ENCODE results near the gene SERPINA6. TPM values are rescaled to one million over a fixed set of nuclear protein-coding genes. Genes with fewer than 3 reads are reported as not detected.
"Not testable (repeated sequence)": the region's sequence is repeated elsewhere in the genome, so short reads cannot be mapped to it uniquely, and the experiment has no call there.

Gene SERPINA6
- total RNA-seq, 2 experiments from 2014 or later: not detected

DNA sequence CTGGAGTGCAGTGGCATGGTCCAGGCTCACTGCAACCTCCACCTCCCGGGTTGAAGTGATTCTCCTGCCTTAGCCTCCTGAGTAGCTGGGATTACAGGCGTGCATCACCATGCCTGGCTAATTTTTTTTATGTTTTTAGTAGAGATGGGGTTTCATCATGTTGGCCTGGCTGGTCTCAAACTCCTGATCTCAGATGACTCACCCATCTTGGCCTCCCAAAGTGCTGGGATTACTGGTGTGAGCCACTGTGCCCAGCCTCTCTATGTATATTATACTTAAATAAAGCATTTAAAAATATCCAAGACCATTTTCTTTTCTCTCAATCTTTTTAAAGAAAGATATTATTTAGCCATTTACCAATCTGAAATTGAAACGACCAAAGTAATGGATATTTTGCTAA, 58.9 kb downstream of the SERPINA6 start:
- H3K27me3 Mint-ChIP-seq; DNase-seq; ATAC-seq; H3K4me1 Mint-ChIP-seq; H3K4me3 Mint-ChIP-seq; H3K27ac Mint-ChIP-seq; POLR2A ChIA-PET; intact Hi-C loops (cut with DNase I, micrococcal nuclease): not testable (repeated sequence)
- CTCF ChIA-PET: interaction anchor here (0.7 kb wide), 1 partner anchor 63 kb away, joined by 3 read pairs; no protein-coding TSS in a partner anchor
- Mint-ChIP-seq H3K9me3 (ENCODE audit: low read depth) (peaks cover 12% of the 10 kb centered on the region), H3K36me3 (ENCODE audit: low read depth) (peaks cover 45% of the 10 kb centered on the region)

Other genes starting within 250 kb of the SERPINA6 start
- gene DDX24, start 242.1 kb downstream of the SERPINA6 start, total RNA-seq: 100 to 1,000 TPM; 259 to 390 TPM
- 10 to 100 TPM; 22.3 to 27.1 TPM for gene IFI27L1, start 242.0 kb downstream of the SERPINA6 start, total RNA-seq
- gene IFI27, start 212.6 kb downstream of the SERPINA6 start, total RNA-seq: 1 to 10 TPM; 3.0 to 3.1 TPM
- 10 to 100 TPM; 57.3 to 66.9 TPM for gene IFI27L2, start 193.7 kb downstream of the SERPINA6 start, total RNA-seq
- 10 to 100 TPM; 21.4 TPM for gene PPP4R4, start 149.0 kb downstream of the SERPINA6 start, total RNA-seq
- gene SERPINA10, start 30.1 kb downstream of the SERPINA6 start, total RNA-seq: not detected
- not detected for gene SERPINA2, start 43.4 kb upstream of the SERPINA6 start, total RNA-seq
- gene SERPINA1, start 65.3 kb upstream of the SERPINA6 start, total RNA-seq: 100 to 1,000 TPM; 102 to 140 TPM
- gene SERPINA11, start 129.5 kb upstream of the SERPINA6 start, total RNA-seq: not detected
- not detected for gene SERPINA9, start 152.9 kb upstream of the SERPINA6 start, total RNA-seq
- not detected for gene SERPINA12, start 186.1 kb upstream of the SERPINA6 start, total RNA-seq
- gene SERPINA4, start 238.1 kb upstream of the SERPINA6 start, total RNA-seq: not detected

Measured in activated CD4-positive, alpha-beta T cell treated with anti-CD3 and anti-CD28 coated beads for 36 hours (primary cell).